Activated CD4-positive, alpha-beta T cell treated with anti-CD3 and anti-CD28 coated beads, Interleukin-2, amount 10 ng/mL, durations not matched to agents 7 days and 5 days (primary cell): ENCODE results near the gene RHBDD1. TPM values are rescaled to one million over a fixed set of nuclear protein-coding genes. Genes with fewer than 3 reads are reported as not detected.

Source experiments
- CTCF ChIA-PET: fragments of 350-600 bp; sonication (Branson Sonifier 250); formaldehyde crosslinking; loops from one replicate; lab custom pipeline; 2021; ENCODE audit warnings: antibody characterized with exemption; lab: Charles Lee
- POLR2A ChIA-PET: fragments of 350-600 bp; sonication (Branson Sonifier 250); formaldehyde crosslinking; loops from one replicate; lab custom pipeline; 2021; ENCODE audit warnings: antibody characterized with exemption; lab: Charles Lee
- DNase-seq: peaks from one replicate; pipeline ENCODE4 v3.0.0-alpha.2; 2020
- H3K27ac Mint-ChIP-seq: one replicate; pipeline ENCODE4 v1.8.0; 2021; ENCODE audit warnings: mild to moderate bottlenecking, moderate library complexity, mixed read lengths
- H3K27me3 Mint-ChIP-seq: one replicate; pipeline ENCODE4 v1.8.0; 2021; ENCODE audit warnings: mixed read lengths
- H3K36me3 Mint-ChIP-seq: one replicate; pipeline ENCODE4 v1.8.0; 2021; ENCODE audit warnings: low read depth, mixed read lengths
- H3K4me1 Mint-ChIP-seq: one replicate; pipeline ENCODE4 v1.8.0; 2021; ENCODE audit warnings: mixed read lengths
- H3K4me3 Mint-ChIP-seq: one replicate; pipeline ENCODE4 v1.8.0; 2021; ENCODE audit warnings: mild to moderate bottlenecking, moderate library complexity, mixed read lengths
- H3K9me3 Mint-ChIP-seq: one replicate; pipeline ENCODE4 v1.8.0; 2021; ENCODE audit warnings: mixed read lengths
- total RNA-seq, 2 experiments: library from RNA; stranded (reverse); gene quantifications; one replicate each; pipeline ENCODE4 v1.2.3, GENCODE V29; 2021

Gene RHBDD1
- total RNA-seq, result 10 to 100 TPM; 35.5 to 45.9 TPM

DNA sequence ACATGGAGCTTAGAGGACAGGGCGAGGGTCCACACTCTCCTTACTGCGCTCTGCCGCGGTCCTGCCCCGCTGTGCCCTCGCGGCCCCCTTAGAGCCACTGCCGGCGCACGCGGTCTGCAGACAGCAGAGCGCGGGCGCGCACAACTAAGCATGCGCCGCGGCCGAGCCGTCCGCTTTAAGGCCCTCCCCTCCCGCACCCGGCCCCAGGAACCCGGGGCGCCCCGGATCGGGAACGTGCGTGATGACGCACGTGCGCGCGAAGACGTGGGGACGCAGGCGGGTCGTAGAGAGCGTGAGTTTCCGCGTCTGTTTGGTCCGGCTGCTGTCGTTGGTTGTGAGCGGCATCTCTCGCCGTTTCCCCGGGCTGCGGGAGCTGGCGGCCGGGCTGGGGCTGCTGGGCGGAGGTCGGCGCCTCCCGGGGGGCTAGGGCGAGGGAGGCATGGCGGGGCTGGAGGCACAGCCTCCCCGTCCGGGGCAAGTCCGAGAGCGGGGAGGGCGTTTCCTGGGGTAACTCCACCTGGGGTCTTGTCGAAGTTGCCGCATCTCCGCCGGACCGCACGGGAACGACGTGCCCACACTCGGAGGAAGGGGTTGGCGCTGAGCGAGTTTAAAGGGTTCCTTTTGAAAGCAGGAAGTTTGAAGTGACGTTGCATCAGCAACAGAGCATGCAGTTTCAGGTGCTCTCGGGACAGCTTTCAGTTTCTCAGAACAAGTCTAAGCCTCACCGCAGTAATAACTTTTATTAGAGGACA is at the start of gene RHBDD1:
Gene RHBDD1, plus strand, starts transcription at position 259 of the 752 bp plus-strand sequence. CDS start 28,640 bp downstream, outside the sequence.
- Mint-ChIP-seq H3K27ac (peak within 1 kb of the TSS; percentile 100), H3K9me3 (no peaks in the 10 kb centered on the region), H3K36me3 (peaks cover 44% of the 10 kb centered on the region), H3K4me1 (peaks cover 59% of the 10 kb centered on the region), H3K4me3 (peak within 1 kb of the TSS; percentile 97), H3K27me3 (no peaks in the 10 kb centered on the region)
- CTCF ChIA-PET, result interaction anchor here (0.5 to 2.0 kb wide), 6 partner anchors 14 to 1179 kb away, joined by 3 to 7 read pairs (median 4); partner anchors contain the start of gene IRS1
- POLR2A ChIA-PET, result interaction anchor here (0.6 to 0.8 kb wide), 2 partner anchors 138 to 148 kb away, joined by 3 to 4 read pairs; no protein-coding TSS in a partner anchor
- DNase-seq, result peak; percentile 95

GRCh38 chr2:226788064-226788463 is 47.8 kb upstream of the RHBDD1 start:
- POLR2A ChIA-PET, result no interaction called here
- CTCF ChIA-PET, result interaction anchor here (0.7 to 1.4 kb wide), 2 partner anchors 15 to 48 kb away, joined by 4 read pairs; partner anchors contain the start of gene RHBDD1
- H3K4me3 Mint-ChIP-seq, result no peak overlapping the region
- peaks cover 4% of the 10 kb centered on the region for H3K9me3 Mint-ChIP-seq
- no peak overlapping the region for H3K27ac Mint-ChIP-seq
- H3K4me1 Mint-ChIP-seq, result peaks cover 35% of the 10 kb centered on the region
- no peaks in the 10 kb centered on the region for H3K27me3 Mint-ChIP-seq
- no peak for DNase-seq
- H3K36me3 Mint-ChIP-seq, result peaks cover 11% of the 10 kb centered on the region

DNA sequence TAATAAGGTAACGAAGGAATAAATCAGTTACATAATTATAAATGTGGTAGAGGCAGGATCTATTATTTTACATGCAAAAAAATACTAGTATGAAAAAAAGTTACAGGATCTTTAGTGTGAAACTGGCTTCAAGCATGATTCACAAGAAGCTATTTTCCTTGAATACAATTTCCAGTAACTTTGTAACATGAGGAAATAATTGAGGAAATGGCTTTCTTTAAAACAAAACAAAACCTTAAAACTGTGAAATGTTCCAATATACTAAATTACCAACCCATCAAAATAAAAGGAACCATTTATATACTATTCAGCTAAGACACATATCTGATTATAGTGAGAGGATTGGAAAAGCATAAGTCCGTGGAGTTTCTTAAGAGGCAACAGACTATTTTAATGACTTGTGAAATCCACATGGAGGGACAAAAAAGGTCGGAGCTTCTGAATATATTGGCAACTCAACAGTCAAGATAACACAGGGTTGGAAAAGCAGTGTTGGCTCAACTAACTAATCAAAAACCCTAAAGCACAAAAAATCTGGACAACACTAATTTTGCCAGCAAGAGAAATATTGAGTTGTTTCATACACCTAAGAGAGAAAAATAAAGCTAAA is 46.9 kb upstream of the RHBDD1 start:
- peaks cover 8% of the 10 kb centered on the region for H3K36me3 Mint-ChIP-seq
- ChIA-PET CTCF (interaction anchor here (1.4 kb wide), 1 partner anchor 11 kb away, joined by 9 read pairs; no protein-coding TSS in a partner anchor), POLR2A (no interaction called here)
- no peaks in the 10 kb centered on the region for H3K27me3 Mint-ChIP-seq
- DNase-seq, result no peak
- no peak overlapping the region for H3K4me3 Mint-ChIP-seq
- H3K4me1 Mint-ChIP-seq, result peaks cover 44% of the 10 kb centered on the region
- H3K27ac Mint-ChIP-seq, result no peak overlapping the region
- peaks cover under 1% of the 10 kb centered on the region for H3K9me3 Mint-ChIP-seq

DNA sequence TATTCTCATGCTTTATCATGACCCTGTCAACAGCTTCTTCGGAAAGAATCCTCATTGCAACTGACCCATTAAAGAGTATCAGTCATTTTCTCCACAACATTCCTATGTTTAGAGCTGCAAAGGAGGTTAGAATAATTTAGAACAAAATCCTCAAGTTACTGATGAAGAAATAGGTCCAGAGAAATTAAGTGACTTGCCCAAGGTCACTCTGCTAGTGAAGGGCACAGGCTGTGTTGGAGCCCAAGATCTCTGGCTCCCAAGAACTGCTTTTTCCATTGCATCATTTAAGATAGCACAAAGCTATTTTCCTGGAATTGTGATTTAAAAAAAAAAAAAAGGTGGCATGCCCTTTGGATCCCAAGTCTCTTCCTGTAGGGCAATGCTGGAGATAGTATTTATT is 45.8 kb upstream of the RHBDD1 start:
- CTCF ChIA-PET, result interaction anchor here (1.2 to 1.4 kb wide), 2 partner anchors 10 to 12 kb away, joined by 4 to 9 read pairs; no protein-coding TSS in a partner anchor
- no peaks in the 10 kb centered on the region for H3K27me3 Mint-ChIP-seq
- H3K4me3 Mint-ChIP-seq, result peak overlapping the region; percentile 83
- POLR2A ChIA-PET, result no interaction called here
- no peak for DNase-seq
- peaks cover 53% of the 10 kb centered on the region for H3K4me1 Mint-ChIP-seq
- H3K36me3 Mint-ChIP-seq, result peaks cover 12% of the 10 kb centered on the region
- no peak overlapping the region for H3K27ac Mint-ChIP-seq
- H3K9me3 Mint-ChIP-seq, result no peaks in the 10 kb centered on the region

GRCh38 chr2:226790431-226790830 is 45.4 kb upstream of the RHBDD1 start:
- CTCF ChIA-PET, result interaction anchor here (1.0 to 1.2 kb wide), 2 partner anchors 10 kb away, joined by 3 to 4 read pairs; no protein-coding TSS in a partner anchor
- H3K4me1 Mint-ChIP-seq, result peaks cover 53% of the 10 kb centered on the region
- DNase-seq, result no peak
- H3K36me3 Mint-ChIP-seq, result peaks cover 12% of the 10 kb centered on the region
- H3K27ac Mint-ChIP-seq, result peak overlapping the region; percentile 98
- H3K27me3 Mint-ChIP-seq, result no peaks in the 10 kb centered on the region
- POLR2A ChIA-PET, result no interaction called here
- peak overlapping the region; percentile 83 for H3K4me3 Mint-ChIP-seq
- no peaks in the 10 kb centered on the region for H3K9me3 Mint-ChIP-seq

DNA sequence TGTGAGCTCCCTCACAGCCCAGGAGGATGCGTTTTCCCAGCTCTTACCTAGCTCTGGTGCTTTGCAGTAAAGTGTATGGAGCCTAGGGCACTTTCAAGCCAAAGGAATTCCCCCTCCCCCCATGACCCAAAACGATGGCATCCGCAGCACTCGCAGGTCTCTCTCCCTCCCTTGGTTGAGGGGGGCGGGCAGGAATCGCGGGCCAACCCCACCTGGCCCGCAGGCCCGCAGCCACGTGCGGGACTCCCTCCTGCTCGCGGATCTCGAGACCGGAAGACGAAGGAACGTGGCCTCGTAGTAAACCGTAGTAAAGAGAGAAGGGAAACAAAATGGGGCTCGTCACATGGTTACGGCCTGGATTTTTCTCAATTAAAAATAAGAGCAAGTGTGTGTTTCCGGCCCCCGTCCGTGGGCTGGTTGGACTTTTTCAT is 44.8 kb upstream of the RHBDD1 start:
- Mint-ChIP-seq H3K27me3 (no peaks in the 10 kb centered on the region), H3K36me3 (peaks cover 12% of the 10 kb centered on the region), H3K4me3 (peak overlapping the region; percentile 83), H3K27ac (peak overlapping the region; percentile 98), H3K9me3 (no peaks in the 10 kb centered on the region), H3K4me1 (peaks cover 57% of the 10 kb centered on the region)
- ChIA-PET CTCF (interaction anchor here (1.0 to 1.2 kb wide), 2 partner anchors 9 to 11 kb away, joined by 3 to 4 read pairs; no protein-coding TSS in a partner anchor), POLR2A (no interaction called here)
- peak; percentile 79 for DNase-seq

DNA sequence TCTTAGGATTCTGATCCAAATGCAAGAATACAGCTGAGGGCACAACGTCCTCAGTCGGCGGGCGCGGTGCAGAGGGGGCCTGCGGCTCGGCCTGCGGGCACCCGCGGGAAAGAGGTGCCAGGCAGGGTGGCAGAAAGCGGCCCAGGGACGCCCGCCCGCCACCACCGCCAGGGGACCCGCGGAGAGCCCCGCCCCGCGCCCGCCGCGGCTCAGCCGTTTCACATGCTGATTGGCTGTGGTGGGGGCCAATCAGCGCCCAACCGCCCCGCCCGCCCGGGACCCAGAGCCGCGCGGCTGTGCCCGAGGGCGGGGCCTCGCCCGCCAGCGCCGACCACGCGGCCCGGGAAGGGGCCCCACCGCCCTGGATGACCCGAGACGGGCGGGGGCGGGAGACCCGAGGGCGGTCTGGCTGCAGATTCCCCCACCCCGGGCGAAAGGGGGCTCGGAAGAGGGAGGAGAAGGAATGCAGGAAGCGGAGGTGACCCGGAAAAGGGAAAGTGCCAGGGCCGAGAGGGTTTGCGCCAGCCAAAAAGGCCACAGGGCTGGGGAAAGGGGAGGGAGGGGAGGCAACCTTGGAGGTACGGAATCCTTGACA is 44.3 kb upstream of the RHBDD1 start:
- DNase-seq, result peak; percentile 92
- H3K27me3 Mint-ChIP-seq, result no peaks in the 10 kb centered on the region
- H3K27ac Mint-ChIP-seq, result peak overlapping the region; percentile 98
- H3K4me1 Mint-ChIP-seq, result peaks cover 62% of the 10 kb centered on the region
- CTCF ChIA-PET, result interaction anchor here (1.0 kb wide), 1 partner anchor 8 kb away, joined by 3 read pairs; no protein-coding TSS in a partner anchor
- POLR2A ChIA-PET, result no interaction called here
- H3K36me3 Mint-ChIP-seq, result peaks cover 16% of the 10 kb centered on the region
- H3K4me3 Mint-ChIP-seq, result peak overlapping the region; percentile 83
- no peaks in the 10 kb centered on the region for H3K9me3 Mint-ChIP-seq

DNA sequence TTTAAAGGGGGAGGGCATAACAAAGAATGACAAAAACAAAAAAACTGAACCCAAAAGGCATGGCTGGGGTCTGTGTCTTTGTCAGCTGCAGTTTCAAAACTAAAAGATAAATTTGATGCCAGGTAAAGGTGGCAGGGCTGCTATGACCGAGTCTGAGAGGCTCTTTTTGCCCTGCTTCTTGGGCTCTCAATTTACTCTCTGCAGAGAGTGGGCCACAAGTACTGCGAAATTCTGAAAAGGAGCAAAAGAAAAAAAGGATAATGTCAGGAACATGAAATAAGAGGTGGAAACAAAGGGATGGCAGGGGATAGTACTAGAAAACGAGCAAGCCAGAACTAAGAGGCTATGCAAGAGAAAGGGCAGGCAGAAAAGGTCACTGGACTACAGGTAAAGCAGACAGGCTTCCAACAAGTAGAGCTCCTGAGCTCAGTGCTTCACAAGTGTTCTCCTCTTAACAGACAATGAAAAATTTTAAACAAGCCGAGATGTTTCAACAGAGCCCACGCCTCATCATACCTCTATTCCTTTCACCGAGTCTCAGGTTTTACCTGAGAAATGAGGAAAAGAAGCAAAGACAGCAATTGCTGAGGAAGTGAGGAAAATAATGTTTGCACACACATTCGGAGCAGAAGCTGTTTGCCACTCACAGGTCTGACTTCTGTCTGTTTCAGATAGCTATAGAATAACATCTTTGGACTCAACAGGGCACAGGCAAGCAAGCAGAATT is 43.5 kb upstream of the RHBDD1 start:
- CTCF ChIA-PET, result interaction anchor here (0.7 kb wide), 1 partner anchor 10 kb away, joined by 4 read pairs; no protein-coding TSS in a partner anchor
- H3K36me3 Mint-ChIP-seq, result peaks cover 16% of the 10 kb centered on the region
- H3K9me3 Mint-ChIP-seq, result no peaks in the 10 kb centered on the region
- no peaks in the 10 kb centered on the region for H3K27me3 Mint-ChIP-seq
- peak overlapping the region; percentile 85 for H3K27ac Mint-ChIP-seq
- POLR2A ChIA-PET, result interaction anchor here (0.5 kb wide), 1 partner anchor 56 kb away, joined by 3 read pairs; no protein-coding TSS in a partner anchor
- peaks cover 69% of the 10 kb centered on the region for H3K4me1 Mint-ChIP-seq
- H3K4me3 Mint-ChIP-seq, result peak overlapping the region; percentile 66
- no peak for DNase-seq

- Mint-ChIP-seq H3K4me1 (peaks cover 75% of the 10 kb centered on the region), H3K4me3 (no peak overlapping the region), H3K9me3 (no peaks in the 10 kb centered on the region), H3K27ac (no peak overlapping the region), H3K36me3 (peaks cover 16% of the 10 kb centered on the region), H3K27me3 (no peaks in the 10 kb centered on the region)
- ChIA-PET POLR2A (no interaction called here), CTCF (no interaction called here)
- no peak for DNase-seq
These were observed 42.2 kb upstream of the RHBDD1 start for GRCh38 chr2:226793646-226794045.

DNA sequence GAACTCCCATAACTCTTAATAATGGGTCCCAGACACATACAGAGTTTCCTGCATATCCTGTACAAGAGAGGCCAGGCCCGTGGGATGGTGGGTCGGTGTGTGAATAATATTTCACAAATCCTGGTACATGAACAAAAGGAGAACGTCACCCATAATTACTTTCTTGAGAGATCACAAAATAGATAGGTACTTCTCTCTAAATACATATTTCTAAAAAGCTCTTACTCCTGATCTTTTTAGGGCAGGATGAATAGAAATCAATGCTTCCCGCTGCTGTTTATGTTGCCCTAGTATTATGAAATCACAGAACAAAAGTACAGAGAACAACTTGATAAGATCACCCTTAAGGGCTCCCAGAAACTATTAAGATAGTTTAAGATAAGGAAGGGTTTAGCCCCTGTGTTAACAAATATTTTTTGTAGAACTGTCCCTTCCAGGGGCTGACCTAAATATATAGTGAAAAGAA is 41.6 kb upstream of the RHBDD1 start:
- ChIA-PET POLR2A (no interaction called here), CTCF (interaction anchor here (1.2 kb wide), 1 partner anchor 14 kb away, joined by 4 read pairs; no protein-coding TSS in a partner anchor)
- Mint-ChIP-seq H3K4me3 (peak overlapping the region; percentile 6), H3K36me3 (peaks cover 16% of the 10 kb centered on the region), H3K4me1 (peaks cover 69% of the 10 kb centered on the region), H3K27me3 (no peaks in the 10 kb centered on the region), H3K9me3 (no peaks in the 10 kb centered on the region), H3K27ac (no peak overlapping the region)
- DNase-seq, result no peak

- ChIA-PET CTCF (interaction anchor here (1.1 to 1.2 kb wide), 2 partner anchors 15 to 579 kb away, joined by 4 read pairs; no protein-coding TSS in a partner anchor), POLR2A (no interaction called here)
- H3K4me1 Mint-ChIP-seq, result peaks cover 65% of the 10 kb centered on the region
- no peak overlapping the region for H3K27ac Mint-ChIP-seq
- DNase-seq, result no peak
- H3K27me3 Mint-ChIP-seq, result no peaks in the 10 kb centered on the region
- H3K36me3 Mint-ChIP-seq, result peaks cover 16% of the 10 kb centered on the region
- H3K9me3 Mint-ChIP-seq, result no peaks in the 10 kb centered on the region
- H3K4me3 Mint-ChIP-seq, result no peak overlapping the region
These were observed 41.1 kb upstream of the RHBDD1 start for GRCh38 chr2:226794751-226795171.
